Fibroblast of lung (primary cell): ENCODE results near the gene RPL29. TPM values are rescaled to one million over a fixed set of nuclear protein-coding genes. Genes with fewer than 3 reads are reported as not detected.

Experiments used
- DNase-seq, 2 donors: peaks; one replicate each; pipeline versions ENCODE4 v3.0.0 to v3.0.0-alpha.2; 2010; ENCODE audit warnings: low read depth in 2 of 2
- H2AFZ ChIP-seq: 2 replicates; pipeline ENCODE4 v1.5.1; 2012; ENCODE audit warnings: low read length, control low read depth, inconsistent platforms
- H3K27ac ChIP-seq: 2 replicates; pipeline ENCODE4 v1.5.1; 2011; ENCODE audit warnings: low read length, control low read depth; ENCODE audit not compliant: insufficient read depth
- H3K27me3 ChIP-seq: 2 replicates; pipeline ENCODE4 v1.5.1; 2011; ENCODE audit warnings: mild to moderate bottlenecking, low read length; ENCODE audit not compliant: control insufficient read depth, insufficient read depth
- H3K36me3 ChIP-seq: 2 replicates; pipeline ENCODE4 v1.5.1; 2011; ENCODE audit warnings: low read length; ENCODE audit not compliant: control insufficient read depth, insufficient read depth
- H3K4me1 ChIP-seq: 2 replicates; pipeline ENCODE4 v1.5.1; 2011; ENCODE audit warnings: low read length; ENCODE audit not compliant: control insufficient read depth, insufficient read depth; ENCODE audit errors: extremely low read depth
- H3K4me2 ChIP-seq: 2 replicates; pipeline ENCODE4 v1.5.1; 2011; ENCODE audit warnings: low read length, control low read depth; ENCODE audit not compliant: insufficient read depth; ENCODE audit errors: extremely low read depth
- H3K4me3 ChIP-seq, 4 experiments: fragments of 200-600 bp in 1 of 4; sonication (generic) in 1 of 4; replicated peaks in 1 of 4; 2 replicates each; pipeline ENCODE4 v1.5.1; 2011 to 2016; ENCODE audit warnings: low read length in 4 of 4, low read depth in 3 of 4, mild to moderate bottlenecking in 3 of 4, control low read depth in 2 of 4, inconsistent platforms in 1 of 4, mixed read lengths in 1 of 4; ENCODE audit not compliant: insufficient read depth in 1 of 4; ENCODE audit errors: control extremely low read depth in 1 of 4
- H3K79me2 ChIP-seq: 2 replicates; pipeline ENCODE4 v1.5.1; 2012; ENCODE audit warnings: mild to moderate bottlenecking, low read length, inconsistent platforms; ENCODE audit not compliant: control insufficient read depth, insufficient read depth
- H3K9ac ChIP-seq: 2 replicates; pipeline ENCODE4 v1.5.1; 2011; ENCODE audit warnings: mild to moderate bottlenecking, low read length, control low read depth; ENCODE audit not compliant: insufficient read depth
- H3K9me3 ChIP-seq: 2 replicates; pipeline ENCODE4 v1.5.1; 2012; ENCODE audit warnings: low read depth, low read length; ENCODE audit not compliant: control insufficient read depth, insufficient read depth
- H4K20me1 ChIP-seq: 2 replicates; pipeline ENCODE4 v1.5.1; 2011; ENCODE audit warnings: low read length; ENCODE audit not compliant: control insufficient read depth, insufficient read depth; ENCODE audit errors: extremely low read depth
- EZH2 ChIP-seq: IDR thresholded peaks from 2 replicates; pipeline ENCODE4 v1.5.1; 2012; ENCODE audit warnings: low read length, control low read depth, mild to moderate bottlenecking; ENCODE audit errors: missing control alignments
- polyA plus RNA-seq, 2 donors: library from polyadenylated mRNA; depleted of rRNA in 1 of 2; stranded (reverse) in 1 of 2; unstranded in 1 of 2; fragments of >200 nt; gene quantifications; 2 replicates each; pipeline ENCODE4 v1.2.1, GENCODE V29; 2011 to 2012; ENCODE audit warnings: missing spikeins in 1 of 2
- total RNA-seq: library from RNA; depleted of rRNA; stranded (reverse); fragments of >200 nt; gene quantifications from 2 replicates; pipeline ENCODE4 v1.2.1, GENCODE V29; 2014
- TF ChIP-seq, protein P1 (sequence below), 2 donors: IDR thresholded peaks in 1 of 2; conservative IDR thresholded peaks in 1 of 2; 1 replicate in 1 of 2; 2 replicates in 1 of 2; pipeline ENCODE4 v1.5.1; 2011 to 2012; ENCODE audit warnings: low read length in 2 of 2, control low read depth in 1 of 2, inconsistent platforms in 1 of 2, low read depth in 1 of 2, mild to moderate bottlenecking in 1 of 2

Gene RPL29
- total and polyA plus RNA-seq, 2 donors (not counting 1 experiment from before 2014, with no cell fraction given), result 1,076 to 1,512 TPM

DNA sequence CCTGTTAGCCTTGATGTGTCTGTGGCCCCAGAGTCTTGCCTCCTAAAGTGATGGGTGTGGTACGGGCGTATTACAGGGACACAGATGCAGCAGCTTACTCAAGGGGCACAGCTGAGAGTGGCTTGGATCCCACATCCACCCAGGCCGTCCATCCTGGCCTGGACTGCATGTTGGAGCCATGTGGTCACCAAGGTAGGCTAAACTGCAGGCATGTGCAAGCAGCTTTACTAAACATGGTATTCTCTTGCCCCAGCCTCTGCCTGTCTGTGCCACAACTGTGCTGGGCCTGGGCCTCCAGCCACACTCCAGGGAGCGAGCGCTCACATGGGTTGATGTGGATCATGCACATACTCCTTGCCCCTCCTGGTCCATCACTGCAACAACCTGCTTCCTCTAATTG is 46.6 kb downstream of the RPL29 start:
- Histone ChIP-seq H3K4me3 (no peak overlapping the region), H3K27ac (no peak overlapping the region), H3K79me2 (no peaks in the 10 kb centered on the region), H3K9ac (no peak overlapping the region), H3K4me2 (no peak overlapping the region), H3K9me3 (no peaks in the 10 kb centered on the region), H3K27me3 (no peaks in the 10 kb centered on the region), H2AFZ (no peak overlapping the region), H3K36me3 (peaks cover 3% of the 10 kb centered on the region), H4K20me1 (no peaks in the 10 kb centered on the region), H3K4me1 (no peaks in the 10 kb centered on the region)
- DNase-seq, result no peak
- TF ChIP-seq, protein P1, sequence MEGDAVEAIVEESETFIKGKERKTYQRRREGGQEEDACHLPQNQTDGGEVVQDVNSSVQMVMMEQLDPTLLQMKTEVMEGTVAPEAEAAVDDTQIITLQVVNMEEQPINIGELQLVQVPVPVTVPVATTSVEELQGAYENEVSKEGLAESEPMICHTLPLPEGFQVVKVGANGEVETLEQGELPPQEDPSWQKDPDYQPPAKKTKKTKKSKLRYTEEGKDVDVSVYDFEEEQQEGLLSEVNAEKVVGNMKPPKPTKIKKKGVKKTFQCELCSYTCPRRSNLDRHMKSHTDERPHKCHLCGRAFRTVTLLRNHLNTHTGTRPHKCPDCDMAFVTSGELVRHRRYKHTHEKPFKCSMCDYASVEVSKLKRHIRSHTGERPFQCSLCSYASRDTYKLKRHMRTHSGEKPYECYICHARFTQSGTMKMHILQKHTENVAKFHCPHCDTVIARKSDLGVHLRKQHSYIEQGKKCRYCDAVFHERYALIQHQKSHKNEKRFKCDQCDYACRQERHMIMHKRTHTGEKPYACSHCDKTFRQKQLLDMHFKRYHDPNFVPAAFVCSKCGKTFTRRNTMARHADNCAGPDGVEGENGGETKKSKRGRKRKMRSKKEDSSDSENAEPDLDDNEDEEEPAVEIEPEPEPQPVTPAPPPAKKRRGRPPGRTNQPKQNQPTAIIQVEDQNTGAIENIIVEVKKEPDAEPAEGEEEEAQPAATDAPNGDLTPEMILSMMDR (conservative IDR thresholded peaks at IDR 0.05 in 1 of 2, IDR thresholded peaks at IDR 0.05 in 1 of 2; ENCODE audit: low read depth in 1 of 2, low read length in 2 of 2), result no peak

DNA sequence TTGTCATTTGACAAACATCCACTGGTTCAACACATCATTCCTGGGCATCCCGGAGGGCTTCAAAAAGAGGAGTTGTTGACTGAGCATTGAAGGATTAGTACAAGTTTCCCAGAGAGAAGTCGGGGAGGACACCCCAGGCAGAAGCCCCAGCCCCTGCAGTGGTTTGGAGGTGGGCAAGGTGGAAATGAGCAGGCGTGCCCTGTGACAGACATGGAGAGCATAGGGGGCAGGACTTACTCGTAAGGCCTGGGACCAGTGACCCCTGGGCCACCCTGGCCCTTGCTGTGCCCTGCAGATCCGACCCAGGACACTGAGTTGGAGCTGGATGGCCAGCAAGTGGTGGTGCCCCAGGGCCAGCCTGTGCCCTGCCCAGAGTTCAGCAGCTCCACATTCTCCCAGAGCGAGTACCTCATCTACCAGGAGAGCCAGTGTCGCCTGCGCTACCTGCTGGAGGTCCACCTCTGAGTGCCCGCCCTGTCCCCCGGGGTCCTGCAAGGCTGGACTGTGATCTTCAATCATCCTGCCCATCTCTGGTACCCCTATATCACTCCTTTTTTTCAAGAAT is 47.6 kb downstream of the RPL29 start:
- no peak overlapping the region for H3K4me3 ChIP-seq
- H3K27me3 ChIP-seq, result no peaks in the 10 kb centered on the region

DNA sequence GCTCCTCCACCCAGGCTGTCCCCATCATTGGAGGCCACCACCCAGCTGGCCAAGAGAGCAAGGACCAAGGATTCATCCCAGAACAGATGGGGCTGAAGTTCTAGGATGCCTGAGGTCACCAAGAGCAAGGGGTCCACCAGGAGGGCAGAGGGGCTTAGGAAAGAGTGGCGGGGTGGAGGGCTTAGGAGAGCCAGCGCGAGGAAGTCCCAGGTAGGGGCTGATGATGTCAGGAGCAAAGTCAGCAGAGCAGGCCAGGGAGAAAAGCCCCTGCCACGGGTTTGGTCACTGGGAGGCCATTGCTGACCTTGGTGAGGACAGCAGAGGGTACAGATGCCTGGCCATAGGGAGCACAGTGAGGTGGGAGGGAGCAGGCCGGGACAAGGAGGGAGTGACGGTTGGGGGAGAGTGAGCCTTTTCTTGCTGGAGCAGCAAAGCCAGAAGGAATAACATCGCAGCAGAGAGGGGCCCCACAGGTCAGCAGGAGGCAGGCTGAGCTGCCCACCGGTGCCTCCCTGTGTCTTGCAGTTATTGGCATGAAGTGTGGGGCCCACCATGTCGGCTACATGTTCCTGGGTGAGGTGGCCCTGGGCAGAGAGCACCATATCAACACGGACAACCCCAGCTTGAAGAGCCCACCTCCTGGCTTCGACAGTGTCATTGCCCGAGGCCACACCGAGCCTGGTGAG is 48.3 kb downstream of the RPL29 start:
- no peak overlapping the region for H2AFZ ChIP-seq
- no peak overlapping the region for H3K27ac ChIP-seq
- H3K27me3 ChIP-seq, result no peaks in the 10 kb centered on the region
- TF ChIP-seq EZH2, result no peak
- TF ChIP-seq, protein P1 (conservative IDR thresholded peaks at IDR 0.05 in 1 of 2, IDR thresholded peaks at IDR 0.05 in 1 of 2; ENCODE audit: low read depth in 1 of 2, low read length in 2 of 2), result no peak
- no peak overlapping the region for H3K4me2 ChIP-seq
- H3K9ac ChIP-seq, result no peak overlapping the region
- H3K79me2 ChIP-seq, result no peaks in the 10 kb centered on the region
- no peak overlapping the region for H3K4me3 ChIP-seq
- H3K36me3 ChIP-seq, result peaks cover 3% of the 10 kb centered on the region
- DNase-seq, result no peak
- no peaks in the 10 kb centered on the region for H4K20me1 ChIP-seq
- H3K9me3 ChIP-seq, result no peaks in the 10 kb centered on the region
- H3K4me1 ChIP-seq, result peaks cover 10% of the 10 kb centered on the region

More for the DNA sequence above, 47.6 kb downstream of the RPL29 start:
- Histone ChIP-seq H3K27ac (no peak overlapping the region), H2AFZ (no peak overlapping the region), H3K9me3 (no peaks in the 10 kb centered on the region), H3K36me3 (peaks cover 3% of the 10 kb centered on the region), H3K79me2 (no peaks in the 10 kb centered on the region), H3K4me2 (no peak overlapping the region), H4K20me1 (no peaks in the 10 kb centered on the region), H3K9ac (no peak overlapping the region), H3K4me1 (peaks cover 3% of the 10 kb centered on the region)
- DNase-seq, result no peak
- TF ChIP-seq, protein P1 (conservative IDR thresholded peaks at IDR 0.05 in 1 of 2, IDR thresholded peaks at IDR 0.05 in 1 of 2; ENCODE audit: low read depth in 1 of 2, low read length in 2 of 2), result no peak
- no peak for TF ChIP-seq EZH2
